HUES64 (cell line): ENCODE results near the gene CCL13.

Experiments used
- H3K27ac ChIP-seq: 2 replicates; pipeline ENCODE4 v1.7.0; 2013; ENCODE audit warnings: low read depth, low read length, inconsistent platforms
- H3K27me3 ChIP-seq: 2 replicates; pipeline ENCODE4 v1.6.1; 2013; ENCODE audit warnings: mild to moderate bottlenecking, low read length; ENCODE audit not compliant: insufficient read depth
- H3K36me3 ChIP-seq: 2 replicates; pipeline ENCODE4 v1.6.1; 2013; ENCODE audit warnings: mild to moderate bottlenecking, low read length; ENCODE audit not compliant: insufficient read depth
- H3K4me1 ChIP-seq: 2 replicates; pipeline ENCODE4 v1.6.1; 2013; ENCODE audit warnings: mild to moderate bottlenecking, low read length, moderate library complexity; ENCODE audit not compliant: insufficient read depth
- H3K4me3 ChIP-seq: 2 replicates; pipeline ENCODE4 v1.5.1; 2013; ENCODE audit warnings: mild to moderate bottlenecking, low read length, moderate library complexity
- H3K9ac ChIP-seq: 2 replicates; pipeline ENCODE4 v1.6.1; 2013; ENCODE audit warnings: mild to moderate bottlenecking, low read depth, low read length
- H3K9me3 ChIP-seq: 2 replicates; pipeline ENCODE4 v1.6.1; 2013; ENCODE audit warnings: low read depth, low read length; ENCODE audit not compliant: insufficient read depth
- WGBS: fragments of 150-250, 120-280 bp; methylation state at CpG from one replicate; pipeline ENCODE4 v1.1.7; 2013; ENCODE audit warnings: missing lambda C conversion rate; 5-methylcytosine and 5-hydroxymethylcytosine counted together

CCL13 gene

GRCh38 chr17:34370997-34371395, 14.7 kb downstream of the CCL13 start:
- H3K4me3 ChIP-seq, result no peak overlapping the region
- no peak overlapping the region for H3K27ac ChIP-seq
- peaks cover 4% of the 10 kb centered on the region; the same call in 1 of the 2 replicates for H3K4me1 ChIP-seq
- 83% methylated on average over 3 of the region's 3 CpGs for WGBS
- H3K36me3 ChIP-seq, result no peaks in the 10 kb centered on the region
- H3K27me3 ChIP-seq, result no peaks in the 10 kb centered on the region
- no peak overlapping the region for H3K9ac ChIP-seq
- no peaks in the 10 kb centered on the region for H3K9me3 ChIP-seq

GRCh38 chr17:34371405-34372100, 15.3 kb downstream of the CCL13 start:
- Histone ChIP-seq H3K27me3 (no peaks in the 10 kb centered on the region), H3K4me3 (no peak overlapping the region), H3K9ac (no peak overlapping the region), H3K36me3 (no peaks in the 10 kb centered on the region), H3K27ac (no peak overlapping the region), H3K9me3 (no peaks in the 10 kb centered on the region), H3K4me1 (peaks cover 4% of the 10 kb centered on the region; the same call in 1 of the 2 replicates)
- 96% methylated on average over 3 of the region's 3 CpGs for WGBS

GRCh38 chr17:34374457-34374856, 18.2 kb downstream of the CCL13 start:
- Histone ChIP-seq H3K36me3 (no peaks in the 10 kb centered on the region), H3K9me3 (no peaks in the 10 kb centered on the region), H3K9ac (no peak overlapping the region), H3K4me1 (peaks cover 8% of the 10 kb centered on the region), H3K27me3 (no peaks in the 10 kb centered on the region), H3K27ac (no peak overlapping the region), H3K4me3 (no peak overlapping the region)
- WGBS, result 87% methylated on average over 4 of the region's 5 CpGs

GRCh38 chr17:34375426-34375997, 19.2 kb downstream of the CCL13 start:
- Histone ChIP-seq H3K36me3 (no peaks in the 10 kb centered on the region), H3K4me3 (no peak overlapping the region), H3K9me3 (no peaks in the 10 kb centered on the region), H3K27me3 (no peaks in the 10 kb centered on the region), H3K9ac (no peak overlapping the region), H3K27ac (no peak overlapping the region), H3K4me1 (peaks cover 4% of the 10 kb centered on the region; the same call in 1 of the 2 replicates)
- WGBS, result 96% methylated on average over 11 of the region's 11 CpGs

GRCh38 chr17:34377078-34377823, 21.0 kb downstream of the CCL13 start:
- Histone ChIP-seq H3K4me1 (peaks cover 4% of the 10 kb centered on the region; the same call in 1 of the 2 replicates), H3K36me3 (no peaks in the 10 kb centered on the region), H3K4me3 (no peak overlapping the region), H3K9ac (no peak overlapping the region), H3K9me3 (no peaks in the 10 kb centered on the region), H3K27ac (no peak overlapping the region), H3K27me3 (no peaks in the 10 kb centered on the region)
- 91% methylated on average over 3 of the region's 3 CpGs for WGBS

GRCh38 chr17:34378664-34379101, 22.4 kb downstream of the CCL13 start:
- WGBS, result 75% methylated on average over 6 of the region's 6 CpGs
- no peaks in the 10 kb centered on the region for H3K27me3 ChIP-seq
- H3K4me3 ChIP-seq, result no peak overlapping the region
- H3K9ac ChIP-seq, result no peak overlapping the region
- peaks cover 4% of the 10 kb centered on the region; the same call in 1 of the 2 replicates for H3K4me1 ChIP-seq
- H3K36me3 ChIP-seq, result no peaks in the 10 kb centered on the region
- H3K27ac ChIP-seq, result no peak overlapping the region
- no peaks in the 10 kb centered on the region for H3K9me3 ChIP-seq

GRCh38 chr17:34379868-34380267, 23.6 kb downstream of the CCL13 start:
- 92% methylated on average over 5 of the region's 5 CpGs for WGBS
- Histone ChIP-seq H3K27me3 (no peaks in the 10 kb centered on the region), H3K27ac (no peak overlapping the region), H3K4me1 (peaks cover 4% of the 10 kb centered on the region; the same call in 1 of the 2 replicates), H3K9me3 (no peaks in the 10 kb centered on the region), H3K4me3 (no peak overlapping the region), H3K36me3 (no peaks in the 10 kb centered on the region), H3K9ac (no peak overlapping the region)

GRCh38 chr17:34382621-34383124, 26.4 kb downstream of the CCL13 start:
- no peak overlapping the region for H3K9ac ChIP-seq
- no peaks in the 10 kb centered on the region for H3K27me3 ChIP-seq
- WGBS, result 79% methylated on average over 7 of the region's 7 CpGs
- no peak overlapping the region for H3K4me3 ChIP-seq
- peaks cover 4% of the 10 kb centered on the region; the same call in 1 of the 2 replicates for H3K4me1 ChIP-seq
- H3K36me3 ChIP-seq, result no peaks in the 10 kb centered on the region
- H3K27ac ChIP-seq, result no peak overlapping the region
- H3K9me3 ChIP-seq, result no peaks in the 10 kb centered on the region

GRCh38 chr17:34383216-34383615, 26.9 kb downstream of the CCL13 start:
- no peak overlapping the region for H3K4me3 ChIP-seq
- H3K27ac ChIP-seq, result no peak overlapping the region
- H3K9ac ChIP-seq, result no peak overlapping the region
- H3K4me1 ChIP-seq, result peaks cover 4% of the 10 kb centered on the region; the same call in 1 of the 2 replicates
- no peaks in the 10 kb centered on the region for H3K9me3 ChIP-seq
- H3K27me3 ChIP-seq, result no peaks in the 10 kb centered on the region
- 92% methylated on average over 3 of the region's 3 CpGs for WGBS
- H3K36me3 ChIP-seq, result no peaks in the 10 kb centered on the region

GRCh38 chr17:34384271-34384670, 28.0 kb downstream of the CCL13 start:
- Histone ChIP-seq H3K36me3 (no peaks in the 10 kb centered on the region), H3K27me3 (no peaks in the 10 kb centered on the region), H3K9ac (no peak overlapping the region), H3K4me3 (no peak overlapping the region), H3K9me3 (no peaks in the 10 kb centered on the region), H3K27ac (no peak overlapping the region), H3K4me1 (no peaks in the 10 kb centered on the region)
- WGBS, result 100% methylated on average over 1 of the region's 1 CpG
